HG03064 (cell line): Measurements from ENCODE around the gene C1GALT1C1L.
"Not testable (repeated sequence)": the region's sequence is repeated elsewhere in the genome, so short reads cannot be mapped to it uniquely, and the experiment has no call there.

Experiments used
- ATAC-seq: cut with Tn5 transposase; IDR thresholded peaks from one replicate; pipeline ENCODE4 v1.9.1; 2021; ENCODE audit warnings: low read depth; ENCODE audit not compliant: unreplicated experiment

Gene C1GALT1C1L

DNA sequence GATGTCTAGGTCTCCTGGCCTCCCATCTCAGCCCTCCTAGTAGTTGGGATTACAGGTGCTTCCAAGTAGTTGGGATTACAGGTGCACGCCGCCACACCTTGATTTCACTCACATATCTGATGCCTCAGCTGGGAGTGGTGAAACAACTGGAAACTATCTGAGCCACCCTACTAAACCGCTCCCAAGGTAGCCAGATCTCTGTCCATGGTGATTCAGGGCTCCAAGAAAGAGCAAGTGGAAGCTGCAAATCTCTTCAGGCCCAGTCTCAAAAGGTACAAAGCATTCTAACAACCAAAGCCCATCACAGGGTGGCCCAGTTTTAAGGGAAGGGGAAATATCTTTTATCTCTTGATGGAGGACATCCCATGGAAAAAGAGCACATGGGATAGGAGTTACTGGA lies 19.0 kb downstream of the C1GALT1C1L start:
- no peak for ATAC-seq

- ATAC-seq, result no peak
Observed at GRCh38 chr2:43653506-43653905, 22.7 kb downstream of the C1GALT1C1L start.

DNA sequence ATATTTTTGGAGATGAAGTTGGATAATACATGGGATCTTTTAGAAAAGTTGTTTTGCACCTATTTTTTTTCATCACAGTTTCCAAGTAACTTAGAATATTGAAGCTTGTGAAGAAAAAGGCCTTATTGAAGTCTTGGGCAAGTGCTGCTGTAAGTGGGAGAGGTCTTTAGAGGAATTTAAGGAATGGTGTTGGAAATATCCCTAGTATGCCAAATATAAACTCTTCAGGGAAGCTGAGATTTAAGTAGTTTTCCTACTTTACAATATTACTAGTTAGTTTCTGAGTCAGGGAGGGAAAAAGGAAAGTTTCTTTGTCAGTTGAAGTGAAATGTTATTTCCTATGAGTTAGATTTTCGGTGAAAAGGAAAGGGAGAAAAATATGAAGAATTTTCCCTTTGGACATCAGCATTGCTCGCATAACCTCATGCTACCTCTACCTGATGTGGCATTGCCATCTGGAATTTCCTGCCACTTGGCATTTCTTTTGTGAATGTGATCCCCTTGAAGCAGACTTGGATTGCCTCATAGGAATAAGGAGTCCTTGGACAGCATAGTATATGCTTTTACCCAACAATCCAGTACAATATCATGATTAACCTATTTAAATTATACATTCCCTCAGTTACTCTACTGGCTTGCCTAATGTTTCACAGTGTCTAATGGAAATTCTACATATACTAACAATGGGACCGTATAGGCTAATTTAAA lies 27.1 kb downstream of the C1GALT1C1L start:
- ATAC-seq, result no peak

DNA sequence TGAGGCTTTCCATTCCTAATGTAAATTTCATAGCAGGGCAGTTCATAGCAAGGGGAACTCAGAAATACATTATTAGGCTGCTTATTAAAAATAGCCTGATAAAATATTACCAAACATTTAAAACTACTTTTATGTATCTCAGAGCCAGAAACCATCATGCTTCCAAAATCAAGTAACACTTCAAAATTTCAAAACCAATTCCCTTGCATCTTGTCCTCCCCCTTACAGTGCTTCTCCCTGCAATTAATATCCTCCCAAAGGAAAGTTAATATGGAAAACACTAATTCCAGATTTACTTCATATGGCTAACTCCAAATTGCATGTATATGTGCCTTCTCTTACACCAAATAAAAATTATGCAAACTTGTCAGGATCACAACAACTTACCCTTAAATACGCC lies 32.5 kb downstream of the C1GALT1C1L start:
- no peak for ATAC-seq

GRCh38 chr2:43642363-43642762 lies 33.9 kb downstream of the C1GALT1C1L start:
- no peak for ATAC-seq

DNA sequence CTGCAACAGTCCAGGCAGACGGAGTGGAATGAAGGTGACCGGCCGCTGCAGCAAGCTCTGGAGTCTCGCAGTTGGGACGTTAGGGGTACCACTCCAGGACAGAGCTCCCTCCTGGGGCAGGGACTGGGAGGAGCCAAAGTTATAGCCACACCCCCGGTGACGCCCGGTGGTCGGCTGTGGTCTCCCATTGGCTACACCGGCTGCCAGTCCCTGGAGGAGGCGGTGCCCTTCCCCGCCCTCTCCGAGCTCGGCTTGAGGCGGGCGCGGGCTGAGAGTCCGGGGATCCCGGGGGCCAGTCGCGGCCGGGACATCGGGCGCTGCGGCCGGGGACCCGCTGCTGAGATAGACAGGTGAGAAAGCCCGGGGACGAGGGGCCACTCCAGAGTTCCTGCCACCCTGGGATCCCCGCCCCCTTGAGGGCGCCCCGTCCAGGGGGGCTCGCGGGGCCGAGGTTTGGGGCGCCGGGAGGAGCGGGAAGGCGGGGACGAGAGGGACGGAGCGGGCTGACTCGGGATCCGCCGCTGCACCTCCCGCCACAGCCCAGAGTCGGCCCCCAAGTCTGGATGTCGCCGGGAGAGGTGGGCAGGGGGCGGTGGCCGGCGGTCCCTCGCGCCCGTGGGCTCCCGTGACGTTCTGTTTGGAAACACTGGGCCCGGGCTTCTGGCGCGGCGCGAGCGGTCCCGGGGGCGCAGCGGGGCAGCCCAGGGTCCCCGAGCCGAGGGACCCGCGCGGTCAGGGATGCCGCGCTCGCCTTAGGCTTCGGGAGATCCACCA lies 39.0 kb downstream of the C1GALT1C1L start, which contains the start of gene PLEKHH2:
TSS of gene PLEKHH2 (plus strand) at position 231 of the 774 bp plus-strand sequence. CDS start 7,414 bp downstream, outside the sequence.
- peak; percentile 98 for ATAC-seq

DNA sequence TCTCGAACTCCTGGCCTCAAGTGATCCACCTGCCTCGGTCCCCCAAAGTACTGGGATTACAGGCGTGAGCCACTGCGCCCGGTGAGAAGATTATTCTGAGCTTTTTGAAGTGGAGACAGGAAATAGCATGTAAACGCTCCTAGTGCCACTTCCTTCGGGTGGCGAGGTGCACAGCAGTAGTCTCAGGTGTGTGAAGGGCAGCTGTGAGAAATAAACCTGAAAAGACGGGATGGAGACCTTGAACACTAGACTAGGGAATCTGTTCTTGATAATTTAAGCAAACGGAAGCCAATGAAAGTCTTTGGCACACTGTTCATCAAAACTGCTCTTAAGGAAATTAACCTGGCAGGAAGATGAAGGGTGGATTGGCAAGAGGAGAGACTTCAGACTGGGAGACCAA lies 39.6 kb downstream of the C1GALT1C1L start:
- ATAC-seq, result no peak

DNA sequence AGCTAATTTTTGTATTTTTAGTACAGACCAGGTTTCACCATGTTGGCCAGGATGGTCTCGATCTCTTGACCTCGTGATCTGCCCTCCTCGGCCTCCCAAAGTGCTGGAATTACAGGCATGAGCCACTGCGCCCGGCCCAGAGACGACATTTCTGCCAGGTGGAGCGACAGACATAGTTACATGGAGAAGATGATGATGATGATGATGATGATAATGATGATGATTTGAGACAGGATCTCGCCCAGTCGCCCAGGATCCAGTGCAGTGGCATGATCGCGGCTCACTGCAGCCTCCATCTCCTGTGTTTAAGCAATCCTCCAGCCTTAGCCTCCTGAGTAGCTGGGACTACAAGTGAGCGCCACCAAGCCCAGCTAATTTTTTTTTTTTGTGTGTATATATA lies 40.1 kb downstream of the C1GALT1C1L start:
- not testable (repeated sequence) for ATAC-seq

DNA sequence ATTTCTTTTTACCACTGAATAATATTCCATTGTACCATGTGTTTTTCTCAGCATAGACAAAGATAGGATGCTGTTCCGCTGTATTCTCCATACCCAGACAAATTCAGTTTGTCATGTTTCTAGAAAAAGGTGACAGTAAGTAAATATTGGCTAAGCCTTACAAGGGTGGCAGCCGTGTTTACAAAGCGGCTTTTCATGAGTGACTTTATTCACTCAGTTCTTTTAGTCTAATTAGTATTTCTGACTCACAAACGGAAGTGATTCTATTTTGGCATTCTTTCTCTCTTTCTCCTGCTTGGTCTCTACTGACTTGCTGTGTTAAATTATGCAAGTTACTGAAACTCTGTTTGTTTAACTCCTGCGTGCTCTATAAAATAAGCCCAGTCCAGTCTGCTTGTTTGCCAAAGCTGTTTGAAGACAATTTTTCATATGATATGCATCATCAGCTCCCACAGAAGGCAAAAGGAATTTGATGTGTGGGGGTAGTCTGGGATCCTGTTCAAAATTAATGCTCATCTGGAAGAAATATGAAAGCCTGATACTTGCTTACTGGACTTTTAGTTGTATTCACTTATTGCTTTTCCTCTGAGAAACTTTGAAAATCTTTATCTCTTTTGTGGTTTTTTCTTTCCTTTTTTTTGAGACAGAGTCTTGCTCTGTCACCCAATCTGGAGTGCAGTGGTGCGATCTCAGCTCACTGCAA lies 41.5 kb downstream of the C1GALT1C1L start:
- ATAC-seq, result no peak

- ATAC-seq, result no peak
Observed at GRCh38 chr2:43631618-43632317, 44.5 kb downstream of the C1GALT1C1L start.
